ENCODE data around the gene NRP2.

Gene NRP2

GRCh38 chr2:205805136-205805535 is 122.8 kb downstream of the NRP2 start:
- H3K27ac Mint-ChIP-seq: no peak overlapping the region
- H3K4me3 Mint-ChIP-seq: no peak overlapping the region
- no peaks in the 10 kb centered on the region for H3K27me3 Mint-ChIP-seq
- no peaks in the 10 kb centered on the region for H3K9me3 Mint-ChIP-seq
- H3K4me1 Mint-ChIP-seq (ENCODE audit: low read depth): no peaks in the 10 kb centered on the region
- no peaks in the 10 kb centered on the region for H3K36me3 Mint-ChIP-seq (ENCODE audit: low read depth)

- H3K9me3 Mint-ChIP-seq: no peaks in the 10 kb centered on the region
- H3K36me3 Mint-ChIP-seq (ENCODE audit: low read depth): no peaks in the 10 kb centered on the region
- no peak overlapping the region for H3K4me3 Mint-ChIP-seq
- H3K4me1 Mint-ChIP-seq (ENCODE audit: low read depth): no peaks in the 10 kb centered on the region
- no peaks in the 10 kb centered on the region for H3K27me3 Mint-ChIP-seq
- H3K27ac Mint-ChIP-seq: no peak overlapping the region
Observed at GRCh38 chr2:205806143-205806905, 124.0 kb downstream of the NRP2 start.

- H3K27ac Mint-ChIP-seq: no peak overlapping the region
- H3K4me1 Mint-ChIP-seq (ENCODE audit: low read depth): no peaks in the 10 kb centered on the region
- H3K9me3 Mint-ChIP-seq: no peaks in the 10 kb centered on the region
- no peaks in the 10 kb centered on the region for H3K36me3 Mint-ChIP-seq (ENCODE audit: low read depth)
- no peaks in the 10 kb centered on the region for H3K27me3 Mint-ChIP-seq
- no peak overlapping the region for H3K4me3 Mint-ChIP-seq
Observed at GRCh38 chr2:205807229-205807628, 124.9 kb downstream of the NRP2 start.

GRCh38 chr2:205807758-205808157 is 125.5 kb downstream of the NRP2 start:
- Mint-ChIP-seq H3K36me3 (ENCODE audit: low read depth) (no peaks in the 10 kb centered on the region), H3K27ac (no peak overlapping the region), H3K9me3 (no peaks in the 10 kb centered on the region), H3K27me3 (no peaks in the 10 kb centered on the region), H3K4me3 (no peak overlapping the region), H3K4me1 (ENCODE audit: low read depth) (no peaks in the 10 kb centered on the region)

GRCh38 chr2:205808486-205809121 is 126.3 kb downstream of the NRP2 start:
- no peaks in the 10 kb centered on the region for H3K27me3 Mint-ChIP-seq
- no peak overlapping the region for H3K4me3 Mint-ChIP-seq
- no peak overlapping the region for H3K27ac Mint-ChIP-seq
- H3K36me3 Mint-ChIP-seq (ENCODE audit: low read depth): no peaks in the 10 kb centered on the region
- no peaks in the 10 kb centered on the region for H3K9me3 Mint-ChIP-seq
- no peaks in the 10 kb centered on the region for H3K4me1 Mint-ChIP-seq (ENCODE audit: low read depth)

GRCh38 chr2:205811387-205811786 is 129.1 kb downstream of the NRP2 start:
- H3K4me1 Mint-ChIP-seq (ENCODE audit: low read depth): no peaks in the 10 kb centered on the region
- H3K9me3 Mint-ChIP-seq: no peaks in the 10 kb centered on the region
- H3K27me3 Mint-ChIP-seq: peaks cover 4% of the 10 kb centered on the region
- no peaks in the 10 kb centered on the region for H3K36me3 Mint-ChIP-seq (ENCODE audit: low read depth)
- H3K4me3 Mint-ChIP-seq: no peak overlapping the region
- no peak overlapping the region for H3K27ac Mint-ChIP-seq

GRCh38 chr2:205814039-205814364 is 131.7 kb downstream of the NRP2 start:
- H3K9me3 Mint-ChIP-seq: no peaks in the 10 kb centered on the region
- no peaks in the 10 kb centered on the region for H3K36me3 Mint-ChIP-seq (ENCODE audit: low read depth)
- H3K27me3 Mint-ChIP-seq: peaks cover 13% of the 10 kb centered on the region
- no peaks in the 10 kb centered on the region for H3K4me1 Mint-ChIP-seq (ENCODE audit: low read depth)
- H3K4me3 Mint-ChIP-seq: no peak overlapping the region
- H3K27ac Mint-ChIP-seq: no peak overlapping the region

GRCh38 chr2:205815673-205816072 is 133.4 kb downstream of the NRP2 start:
- no peak overlapping the region for H3K27ac Mint-ChIP-seq
- peaks cover 22% of the 10 kb centered on the region for H3K27me3 Mint-ChIP-seq
- no peaks in the 10 kb centered on the region for H3K36me3 Mint-ChIP-seq (ENCODE audit: low read depth)
- H3K4me3 Mint-ChIP-seq: no peak overlapping the region
- H3K4me1 Mint-ChIP-seq (ENCODE audit: low read depth): no peaks in the 10 kb centered on the region
- H3K9me3 Mint-ChIP-seq: no peaks in the 10 kb centered on the region

- Mint-ChIP-seq H3K4me1 (ENCODE audit: low read depth) (no peaks in the 10 kb centered on the region), H3K27ac (no peak overlapping the region), H3K36me3 (ENCODE audit: low read depth) (no peaks in the 10 kb centered on the region), H3K27me3 (peaks cover 22% of the 10 kb centered on the region), H3K9me3 (no peaks in the 10 kb centered on the region), H3K4me3 (no peak overlapping the region)
Observed at GRCh38 chr2:205816268-205816667, 134.0 kb downstream of the NRP2 start.

- Mint-ChIP-seq H3K4me1 (ENCODE audit: low read depth) (no peaks in the 10 kb centered on the region), H3K27me3 (peaks cover 20% of the 10 kb centered on the region), H3K27ac (no peak overlapping the region), H3K36me3 (ENCODE audit: low read depth) (no peaks in the 10 kb centered on the region), H3K9me3 (peaks cover 7% of the 10 kb centered on the region), H3K4me3 (no peak overlapping the region)
Observed at GRCh38 chr2:205822579-205822978, 140.3 kb downstream of the NRP2 start.

- Mint-ChIP-seq H3K27me3 (peaks cover 4% of the 10 kb centered on the region), H3K4me3 (no peak overlapping the region), H3K9me3 (peaks cover 7% of the 10 kb centered on the region), H3K4me1 (ENCODE audit: low read depth) (no peaks in the 10 kb centered on the region), H3K36me3 (ENCODE audit: low read depth) (no peaks in the 10 kb centered on the region), H3K27ac (no peak overlapping the region)
Observed at GRCh38 chr2:205827809-205828365, 145.6 kb downstream of the NRP2 start.

GRCh38 chr2:205833864-205834263 is 151.6 kb downstream of the NRP2 start:
- H3K4me3 Mint-ChIP-seq: no peak overlapping the region
- H3K36me3 Mint-ChIP-seq (ENCODE audit: low read depth): no peaks in the 10 kb centered on the region
- peaks cover 13% of the 10 kb centered on the region for H3K27me3 Mint-ChIP-seq
- peaks cover 4% of the 10 kb centered on the region for H3K9me3 Mint-ChIP-seq
- H3K4me1 Mint-ChIP-seq (ENCODE audit: low read depth): no peaks in the 10 kb centered on the region
- H3K27ac Mint-ChIP-seq: no peak overlapping the region

- Mint-ChIP-seq H3K4me1 (ENCODE audit: low read depth) (no peaks in the 10 kb centered on the region), H3K4me3 (no peak overlapping the region), H3K27ac (no peak overlapping the region)
Observed at GRCh38 chr2:205834796-205835195, 152.5 kb downstream of the NRP2 start.

GRCh38 chr2:205835251-205835791 is 153.0 kb downstream of the NRP2 start:
- peaks cover 4% of the 10 kb centered on the region for H3K9me3 Mint-ChIP-seq
- peaks cover 13% of the 10 kb centered on the region for H3K27me3 Mint-ChIP-seq

More at GRCh38 chr2:205834796-205835195, 152.5 kb downstream of the NRP2 start:
- peaks cover 4% of the 10 kb centered on the region for H3K9me3 Mint-ChIP-seq
- H3K36me3 Mint-ChIP-seq (ENCODE audit: low read depth): no peaks in the 10 kb centered on the region
- peaks cover 13% of the 10 kb centered on the region for H3K27me3 Mint-ChIP-seq

GRCh38 chr2:205835923-205836322 is 153.6 kb downstream of the NRP2 start:
- H3K4me1 Mint-ChIP-seq (ENCODE audit: low read depth): no peaks in the 10 kb centered on the region
- H3K27me3 Mint-ChIP-seq: peaks cover 13% of the 10 kb centered on the region
- H3K9me3 Mint-ChIP-seq: peaks cover 4% of the 10 kb centered on the region
- H3K4me3 Mint-ChIP-seq: no peak overlapping the region
- no peak overlapping the region for H3K27ac Mint-ChIP-seq
- no peaks in the 10 kb centered on the region for H3K36me3 Mint-ChIP-seq (ENCODE audit: low read depth)

More at GRCh38 chr2:205835251-205835791, 153.0 kb downstream of the NRP2 start:
- no peak overlapping the region for H3K27ac Mint-ChIP-seq
- no peak overlapping the region for H3K4me3 Mint-ChIP-seq
- H3K4me1 Mint-ChIP-seq (ENCODE audit: low read depth): no peaks in the 10 kb centered on the region
- H3K36me3 Mint-ChIP-seq (ENCODE audit: low read depth): no peaks in the 10 kb centered on the region

All from stimulated activated naive CD8-positive, alpha-beta T cell treated with anti-CD3 and anti-CD28 coated beads, Interleukin-15, Interleukin-2, amounts not matched to agents 100 ng/mL and 50 ng/mL, for 24 hours (primary cell).